ENCODE measurements around the gene S100A5.
A peak's percentile ranks its signal among the peaks of the same experiment; 100 is the strongest.

Gene S100A5

GRCh38 chr1:153548722-153549688, 8.3 kb upstream of the S100A5 start, which contains the start of gene S100A3:
Gene S100A3 (minus strand): TSS chr1:153549258. CDS start chr1:153548485, 773 bp downstream.
- DNase-seq: peak in 5 of 56 donors; percentile 23 to 49 (median 27)

GRCh38 chr1:153547560-153548551, 7.1 kb upstream of the S100A5 start:
- no peak for DNase-seq

GRCh38 chr1:153546796-153547559, 6.2 kb upstream of the S100A5 start:
- DNase-seq: no peak

- DNase-seq: no peak
Observed at GRCh38 chr1:153546371-153546770, 5.6 kb upstream of the S100A5 start.

- peak in 29 of 56 donors; percentile 4 to 73 (median 32) for DNase-seq
Observed at GRCh38 chr1:153545067-153546055, 4.6 kb upstream of the S100A5 start, which contains the start of gene S100A4. Gene S100A4 (minus strand): TSS chr1:153545806. CDS start chr1:153544794, 1,012 bp downstream.

DNA sequence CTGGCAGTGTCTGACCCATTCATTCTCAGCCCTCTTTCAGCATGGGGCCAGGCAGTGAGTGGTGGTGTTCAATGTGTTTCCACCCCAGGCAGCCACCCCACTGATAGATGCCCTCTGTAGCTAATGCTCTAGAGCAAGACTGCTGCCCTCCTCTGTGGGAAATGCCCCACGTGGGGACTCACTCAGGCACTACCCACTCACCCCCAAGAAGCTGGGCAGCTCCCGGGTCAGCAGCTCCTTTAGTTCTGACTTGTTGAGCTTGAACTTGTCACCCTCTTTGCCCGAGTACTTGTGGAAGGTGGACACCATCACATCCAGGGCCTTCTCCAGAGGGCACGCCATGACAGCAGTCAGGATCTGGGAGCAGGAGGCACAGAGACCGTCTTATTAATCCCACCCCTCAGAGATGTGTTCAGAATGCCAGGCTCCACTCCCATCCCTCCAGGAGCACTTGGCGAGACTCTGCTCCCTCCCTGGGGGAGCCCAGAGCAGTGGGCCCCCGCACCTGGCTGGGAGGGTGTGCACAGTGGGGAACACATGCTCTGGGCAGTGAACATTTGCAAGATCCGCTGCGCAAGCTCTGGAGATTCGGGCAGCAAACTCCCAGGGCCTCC, 3.8 kb upstream of the S100A5 start:
- no peak for DNase-seq

DNA sequence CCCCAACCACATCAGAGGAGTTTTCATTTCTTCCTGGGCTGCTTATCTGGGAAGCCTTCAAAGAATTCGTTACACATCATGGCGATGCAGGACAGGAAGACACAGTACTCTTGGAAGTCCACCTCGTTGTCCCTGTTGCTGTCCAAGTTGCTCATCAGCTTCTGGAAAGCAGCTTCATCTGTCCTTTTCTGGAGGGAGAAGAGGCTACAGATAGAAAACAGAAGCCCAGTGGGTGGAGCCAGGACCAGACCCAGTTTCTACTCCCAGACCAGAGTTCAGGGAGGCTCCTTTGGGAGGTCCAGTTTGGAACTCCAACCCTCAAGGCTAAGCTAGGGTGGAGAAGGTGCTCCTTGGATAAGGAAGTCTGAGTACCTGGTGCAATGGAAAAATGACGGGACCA, 3.0 kb upstream of the S100A5 start:
- no peak for DNase-seq

DNA sequence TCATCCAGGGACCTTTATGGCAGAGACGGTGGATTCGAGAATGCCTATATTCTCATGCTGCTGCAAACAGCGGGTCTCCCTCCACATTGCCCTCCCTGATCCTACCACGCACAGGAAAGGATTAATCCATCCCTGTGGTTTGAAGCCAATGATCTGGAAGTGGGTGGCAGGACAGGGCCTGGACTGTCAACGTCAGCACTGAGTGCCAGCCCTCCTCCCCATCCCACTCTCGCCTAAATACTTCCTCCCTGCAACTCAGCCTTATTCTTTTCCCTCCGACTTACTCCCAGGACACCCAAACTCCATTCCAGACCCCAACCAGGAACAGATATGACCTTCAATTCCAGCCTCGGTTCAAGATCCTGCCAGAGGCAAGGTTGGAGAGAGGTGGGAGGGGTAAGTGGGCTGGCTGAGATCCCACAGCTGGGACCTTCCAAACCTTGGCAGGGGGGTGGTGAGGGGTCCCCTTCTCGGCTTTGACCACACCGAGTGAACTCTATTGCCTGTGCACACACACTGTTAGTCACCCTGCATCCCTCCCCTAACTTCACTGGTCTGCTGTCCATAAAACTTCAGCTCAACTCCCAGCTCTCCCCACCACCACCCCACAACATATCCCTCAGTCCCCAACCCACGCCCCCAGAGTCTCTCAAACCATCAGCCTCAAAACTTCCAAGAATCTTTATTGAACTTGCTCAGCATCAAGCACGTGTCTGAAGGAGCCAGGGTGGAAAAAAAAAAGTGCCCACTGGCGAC, 2.4 kb upstream of the S100A5 start:
- no peak for DNase-seq

- DNase-seq: no peak
Observed at GRCh38 chr1:153541641-153542590, 1.2 kb upstream of the S100A5 start.

GRCh38 chr1:153539395-153540093, 1.2 kb downstream of the S100A5 start:
- no peak for DNase-seq

- DNase-seq: peak in 1 of 56 donors; percentile 29
Observed at GRCh38 chr1:153538315-153538821, 2.4 kb downstream of the S100A5 start.

DNA sequence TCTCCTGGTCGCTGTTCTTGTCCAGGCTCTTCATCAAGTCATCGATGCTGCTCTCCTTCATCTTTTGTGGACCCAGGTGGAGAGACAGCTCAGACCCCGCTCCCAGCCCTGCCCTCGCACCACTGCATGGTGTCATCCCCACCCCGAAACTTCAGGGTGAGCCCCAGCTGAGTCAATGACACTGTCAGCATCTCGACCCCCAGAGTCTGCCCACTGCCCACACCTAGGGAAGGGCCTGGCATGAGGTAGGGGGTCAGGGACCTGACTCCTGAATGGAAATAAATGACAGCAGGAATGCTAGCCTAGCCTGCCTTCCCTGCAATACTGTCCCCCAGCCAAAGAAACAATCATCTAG, 3.4 kb downstream of the S100A5 start:
- no peak for DNase-seq

GRCh38 chr1:153536671-153537375, 3.9 kb downstream of the S100A5 start:
- DNase-seq: no peak

GRCh38 chr1:153536012-153536670, 4.6 kb downstream of the S100A5 start:
- peak in 35 of 56 donors; percentile 16 to 83 (median 44) for DNase-seq

All from amygdala (tissue), 56 donors.